ENCODE results near the gene RAB36. TPM values are rescaled to one million over a fixed set of nuclear protein-coding genes. Genes with fewer than 3 reads are reported as not detected.
A peak's percentile ranks its signal among the peaks of the same experiment; 100 is the strongest.

The RAB36 gene
- polyA plus RNA-seq, 3 donors = 0.37 to 0.78 (median 0.49) TPM

DNA sequence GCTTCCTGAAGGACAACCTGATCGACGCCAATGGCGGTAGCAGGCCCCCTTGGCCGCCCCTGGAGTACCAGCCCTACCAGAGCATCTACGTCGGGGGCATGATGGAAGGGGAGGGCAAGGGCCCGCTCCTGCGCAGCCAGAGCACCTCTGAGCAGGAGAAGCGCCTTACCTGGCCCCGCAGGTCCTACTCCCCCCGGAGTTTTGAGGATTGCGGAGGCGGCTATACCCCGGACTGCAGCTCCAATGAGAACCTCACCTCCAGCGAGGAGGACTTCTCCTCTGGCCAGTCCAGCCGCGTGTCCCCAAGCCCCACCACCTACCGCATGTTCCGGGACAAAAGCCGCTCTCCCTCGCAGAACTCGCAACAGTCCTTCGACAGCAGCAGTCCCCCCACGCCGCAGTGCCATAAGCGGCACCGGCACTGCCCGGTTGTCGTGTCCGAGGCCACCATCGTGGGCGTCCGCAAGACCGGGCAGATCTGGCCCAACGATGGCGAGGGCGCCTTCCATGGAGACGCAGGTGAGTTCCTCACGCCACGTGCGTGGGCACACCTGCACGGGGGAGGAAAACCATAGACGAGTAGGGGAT lies 36.5 kb downstream of the RAB36 start:
- peak overlapping the region; percentile 88 to 99 for H3K4me3 Mint-ChIP-seq

DNA sequence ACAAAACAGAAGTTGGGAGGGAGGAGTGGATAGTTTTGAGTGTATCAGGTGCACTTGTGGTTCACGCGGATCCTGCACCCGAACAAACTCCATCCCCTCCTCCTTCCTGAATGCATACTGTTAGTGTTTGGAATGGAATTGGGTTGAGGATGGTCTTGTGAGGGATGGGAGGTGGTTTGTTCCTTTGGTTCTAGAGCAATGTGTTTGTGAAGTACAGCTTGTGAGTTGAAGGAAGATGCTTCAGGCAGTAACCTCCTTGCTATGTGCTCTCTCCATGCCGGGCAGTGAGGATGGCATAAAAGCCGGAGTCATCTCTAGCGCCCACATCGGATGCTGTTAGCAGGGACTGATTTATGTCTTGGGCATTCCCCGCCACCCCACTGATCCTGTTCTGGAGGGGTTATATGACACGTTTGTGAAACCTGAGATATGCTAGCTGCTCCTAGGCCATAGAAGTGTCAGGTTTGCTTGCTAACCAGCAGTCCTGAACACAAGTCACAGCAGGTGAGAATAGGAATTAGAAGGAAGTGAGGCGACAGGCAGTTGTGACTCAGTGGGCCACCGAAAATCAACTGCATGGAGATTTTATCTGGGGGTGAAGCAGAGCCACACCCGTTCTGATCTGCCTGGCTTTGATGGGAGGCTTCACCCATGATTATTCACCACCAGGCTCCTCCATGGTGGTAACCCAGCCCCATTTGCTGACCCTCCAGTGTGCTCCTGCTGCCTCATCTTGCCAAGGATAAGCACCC lies 37.2 kb downstream of the RAB36 start:
- Mint-ChIP-seq H3K36me3 (peaks cover 7 to 8% of the 10 kb centered on the region in 2 donors), H3K27ac (peak overlapping the region in 5 of 7 donors; percentile 2 to 59 (median 26)), H3K27me3 (ENCODE audit: low read depth in 3 of 3) (peaks cover 0 to 15% (median 8%) of the 10 kb centered on the region in 3 donors), H3K9me3 (peaks cover 0 to 3% (median 0%) of the 10 kb centered on the region in 7 donors), H3K4me1 (peaks cover 66% of the 10 kb centered on the region), H3K4me3 (peak overlapping the region; percentile 88 to 99)
- Histone ChIP-seq H3K36me3 (replicated peaks in 1 of 2; ENCODE audit: control insufficient read depth in 1 of 2, insufficient read depth in 2 of 2, low read length in 2 of 2) (no peaks in the 10 kb centered on the region), H3K9ac (ENCODE audit: insufficient read depth, low read length, poor library complexity, severe bottlenecking) (peak overlapping the region; percentile 53), H3K27me3 (ENCODE audit: control insufficient read depth in 2 of 2, insufficient read depth in 2 of 2, low read length in 2 of 2) (peaks cover 0 to 5% of the 10 kb centered on the region in 2 donors), H4K20me1 (ENCODE audit: insufficient read depth, low read length) (peaks cover 42% of the 10 kb centered on the region), H3K9me3 (replicated peaks in 1 of 2; ENCODE audit: control insufficient read depth in 1 of 2, insufficient read depth in 1 of 2, low read length in 2 of 2) (no peaks in the 10 kb centered on the region), H3K79me2 (ENCODE audit: insufficient read depth, low read length) (peaks cover 66% of the 10 kb centered on the region), H3K4me2 (replicated peaks; ENCODE audit: extremely low read depth, low read length, poor library complexity, severe bottlenecking) (peak overlapping the region; percentile 87), H3K4me1 (ENCODE audit: control insufficient read depth in 1 of 2, insufficient read depth in 2 of 2, low read length in 2 of 2) (peaks cover 59 to 65% of the 10 kb centered on the region in 2 donors), H3K27ac (ENCODE audit: low read depth in 1 of 2, low read length in 2 of 2) (no peak overlapping the region), H2AFZ (ENCODE audit: insufficient read depth, low read depth, low read length, poor library complexity, severe bottlenecking) (no peak overlapping the region), H3K4me3 (replicated peaks in 1 of 3; ENCODE audit: low read depth in 2 of 3, low read length in 3 of 3) (peak overlapping the region; percentile 16 to 78 (median 52))
- 2% methylated on average over 9 of the region's 12 CpGs for WGBS (ENCODE audit: insufficient coverage)
- DNase-seq = peak; percentile 23 to 49 (median 28)
- intact Hi-C loops (cut with micrococcal nuclease) = loop anchor here (2.0 to 5.0 kb wide), 2 partner anchors 35 to 36 kb away; no protein-coding TSS in a partner anchor
- TF ChIP-seq, protein P1, sequence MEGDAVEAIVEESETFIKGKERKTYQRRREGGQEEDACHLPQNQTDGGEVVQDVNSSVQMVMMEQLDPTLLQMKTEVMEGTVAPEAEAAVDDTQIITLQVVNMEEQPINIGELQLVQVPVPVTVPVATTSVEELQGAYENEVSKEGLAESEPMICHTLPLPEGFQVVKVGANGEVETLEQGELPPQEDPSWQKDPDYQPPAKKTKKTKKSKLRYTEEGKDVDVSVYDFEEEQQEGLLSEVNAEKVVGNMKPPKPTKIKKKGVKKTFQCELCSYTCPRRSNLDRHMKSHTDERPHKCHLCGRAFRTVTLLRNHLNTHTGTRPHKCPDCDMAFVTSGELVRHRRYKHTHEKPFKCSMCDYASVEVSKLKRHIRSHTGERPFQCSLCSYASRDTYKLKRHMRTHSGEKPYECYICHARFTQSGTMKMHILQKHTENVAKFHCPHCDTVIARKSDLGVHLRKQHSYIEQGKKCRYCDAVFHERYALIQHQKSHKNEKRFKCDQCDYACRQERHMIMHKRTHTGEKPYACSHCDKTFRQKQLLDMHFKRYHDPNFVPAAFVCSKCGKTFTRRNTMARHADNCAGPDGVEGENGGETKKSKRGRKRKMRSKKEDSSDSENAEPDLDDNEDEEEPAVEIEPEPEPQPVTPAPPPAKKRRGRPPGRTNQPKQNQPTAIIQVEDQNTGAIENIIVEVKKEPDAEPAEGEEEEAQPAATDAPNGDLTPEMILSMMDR (IDR thresholded peaks at IDR 0.05) = no peak

More for the DNA sequence above, 36.5 kb downstream of the RAB36 start:
- intact Hi-C loops (cut with micrococcal nuclease) = loop anchor here (2.0 to 5.0 kb wide), 2 partner anchors 35 to 37 kb away; no protein-coding TSS in a partner anchor
- Histone ChIP-seq H3K79me2 (ENCODE audit: insufficient read depth, low read length) (peaks cover 59% of the 10 kb centered on the region), H3K4me3 (replicated peaks in 1 of 3; ENCODE audit: low read depth in 2 of 3, low read length in 3 of 3) (peak overlapping the region; percentile 16 to 78 (median 52)), H3K4me2 (replicated peaks; ENCODE audit: extremely low read depth, low read length, poor library complexity, severe bottlenecking) (peak overlapping the region; percentile 87), H3K9ac (ENCODE audit: insufficient read depth, low read length, poor library complexity, severe bottlenecking) (peak overlapping the region; percentile 53), H4K20me1 (ENCODE audit: insufficient read depth, low read length) (peaks cover 42% of the 10 kb centered on the region), H3K27ac (ENCODE audit: low read depth in 1 of 2, low read length in 2 of 2) (no peak overlapping the region), H3K36me3 (replicated peaks in 1 of 2; ENCODE audit: control insufficient read depth in 1 of 2, insufficient read depth in 2 of 2, low read length in 2 of 2) (no peaks in the 10 kb centered on the region), H3K27me3 (ENCODE audit: control insufficient read depth in 2 of 2, insufficient read depth in 2 of 2, low read length in 2 of 2) (peaks cover 0 to 5% of the 10 kb centered on the region in 2 donors), H2AFZ (ENCODE audit: insufficient read depth, low read depth, low read length, poor library complexity, severe bottlenecking) (peak overlapping the region; percentile 41), H3K4me1 (ENCODE audit: control insufficient read depth in 1 of 2, insufficient read depth in 2 of 2, low read length in 2 of 2) (peaks cover 59 to 65% of the 10 kb centered on the region in 2 donors), H3K9me3 (replicated peaks in 1 of 2; ENCODE audit: control insufficient read depth in 1 of 2, insufficient read depth in 1 of 2, low read length in 2 of 2) (peaks cover 0 to 1% of the 10 kb centered on the region in 2 donors)
- TF ChIP-seq, protein P1 (IDR thresholded peaks at IDR 0.05) = no peak
- peaks cover 70% of the 10 kb centered on the region for H3K4me1 Mint-ChIP-seq
- no peak for DNase-seq
- under 1% methylated on average over 40 of the region's 43 CpGs for WGBS (ENCODE audit: insufficient coverage)
- peak overlapping the region in 3 of 7 donors; percentile 2 to 43 (median 12) for H3K27ac Mint-ChIP-seq
- peaks cover 3 to 4% of the 10 kb centered on the region in 2 donors for H3K36me3 Mint-ChIP-seq
- peaks cover 0 to 16% (median 8%) of the 10 kb centered on the region in 3 donors for H3K27me3 Mint-ChIP-seq (ENCODE audit: low read depth in 3 of 3)
- H3K9me3 Mint-ChIP-seq = peaks cover 0 to 7% (median 3%) of the 10 kb centered on the region in 7 donors
